Measurements from ENCODE around the gene GRIA1. TPM values are rescaled to one million over a fixed set of nuclear protein-coding genes. Genes with fewer than 3 reads are reported as not detected.

The GRIA1 gene
- total RNA-seq, 1 donor from 2014 or later: 3.3 TPM

- H3K4me1 ChIP-seq: peaks cover 5% of the 10 kb centered on the region
- no peak overlapping the region for H3K9ac ChIP-seq
- H2AFZ ChIP-seq (replicated peaks): no peak overlapping the region
- TF ChIP-seq EZH2 (IDR thresholded peaks at IDR 0.05): no peak
- no peak for TF ChIP-seq EZH2phosphoT487 (IDR thresholded peaks at IDR 0.05)
- TF ChIP-seq CTCF (IDR thresholded peaks at IDR 0.05): no peak
- H3K27me3 Mint-ChIP-seq (ENCODE audit: insufficient read depth, low read depth): no peaks in the 10 kb centered on the region
- H3K4me2 ChIP-seq: no peak overlapping the region
- no peaks in the 10 kb centered on the region for H4K20me1 ChIP-seq (ENCODE audit: low read depth)
- no peaks in the 10 kb centered on the region for H3K9me3 Mint-ChIP-seq
- H3K36me3 Mint-ChIP-seq: peaks cover 6% of the 10 kb centered on the region
- H3K9me3 ChIP-seq (ENCODE audit: low read depth): no peaks in the 10 kb centered on the region
- H3K4me3 Mint-ChIP-seq: no peak overlapping the region
- H3K79me2 ChIP-seq (ENCODE audit: low read depth): no peaks in the 10 kb centered on the region
- no peaks in the 10 kb centered on the region for H3K36me3 ChIP-seq
- no peaks in the 10 kb centered on the region for H3K27me3 ChIP-seq
- H3K4me3 ChIP-seq: no peak overlapping the region
- DNase-seq (ENCODE audit: low spot score): no peak
- peak overlapping the region; percentile 15 for H3K27ac Mint-ChIP-seq
- H3F3A ChIP-seq (ENCODE audit: low read depth): peaks cover 4% of the 10 kb centered on the region
- H3K4me1 Mint-ChIP-seq: peaks cover 22% of the 10 kb centered on the region
- H3K27ac ChIP-seq: no peak overlapping the region
These were observed 101.6 kb downstream of the GRIA1 start for GRCh38 chr5:153592081-153592480.

- Mint-ChIP-seq H3K27me3 (ENCODE audit: insufficient read depth, low read depth) (no peaks in the 10 kb centered on the region), H3K4me1 (peaks cover 25% of the 10 kb centered on the region), H3K9me3 (no peaks in the 10 kb centered on the region), H3K4me3 (no peak overlapping the region), H3K27ac (no peak overlapping the region), H3K36me3 (peaks cover 6% of the 10 kb centered on the region)
- Histone ChIP-seq H3K4me3 (no peak overlapping the region), H3K27me3 (no peaks in the 10 kb centered on the region), H3K36me3 (no peaks in the 10 kb centered on the region), H3K27ac (no peak overlapping the region), H3F3A (ENCODE audit: low read depth) (peaks cover 4% of the 10 kb centered on the region), H3K79me2 (ENCODE audit: low read depth) (no peaks in the 10 kb centered on the region), H3K4me2 (no peak overlapping the region), H2AFZ (replicated peaks) (no peak overlapping the region), H3K4me1 (peaks cover 6% of the 10 kb centered on the region), H4K20me1 (ENCODE audit: low read depth) (no peaks in the 10 kb centered on the region), H3K9me3 (ENCODE audit: low read depth) (no peaks in the 10 kb centered on the region), H3K9ac (no peak overlapping the region)
- TF ChIP-seq CTCF (IDR thresholded peaks at IDR 0.05) (no peak), EZH2 (IDR thresholded peaks at IDR 0.05) (no peak)
- DNase-seq (ENCODE audit: low spot score): no peak
These were observed 104.3 kb downstream of the GRIA1 start for GRCh38 chr5:153594785-153595184.

GRCh38 chr5:153598099-153598498, 107.6 kb downstream of the GRIA1 start:
- no peak for DNase-seq (ENCODE audit: low spot score)
- Histone ChIP-seq H3K27ac (no peak overlapping the region), H3K9me3 (ENCODE audit: low read depth) (no peaks in the 10 kb centered on the region), H3K79me2 (ENCODE audit: low read depth) (no peaks in the 10 kb centered on the region), H3K9ac (no peak overlapping the region), H2AFZ (replicated peaks) (no peak overlapping the region), H3K27me3 (no peaks in the 10 kb centered on the region), H3K36me3 (no peaks in the 10 kb centered on the region), H4K20me1 (ENCODE audit: low read depth) (no peaks in the 10 kb centered on the region), H3F3A (ENCODE audit: low read depth) (peaks cover 4% of the 10 kb centered on the region), H3K4me3 (no peak overlapping the region), H3K4me1 (peaks cover 6% of the 10 kb centered on the region), H3K4me2 (no peak overlapping the region)
- H3K4me3 Mint-ChIP-seq: no peak overlapping the region
- no peaks in the 10 kb centered on the region for H3K9me3 Mint-ChIP-seq
- peaks cover 2% of the 10 kb centered on the region for H3K27me3 Mint-ChIP-seq (ENCODE audit: insufficient read depth, low read depth)
- TF ChIP-seq CTCF (IDR thresholded peaks at IDR 0.05) (no peak), EZH2 (IDR thresholded peaks at IDR 0.05) (no peak), EZH2phosphoT487 (IDR thresholded peaks at IDR 0.05) (no peak)
- peaks cover 3% of the 10 kb centered on the region for H3K36me3 Mint-ChIP-seq
- H3K4me1 Mint-ChIP-seq: peaks cover 9% of the 10 kb centered on the region
- H3K27ac Mint-ChIP-seq: no peak overlapping the region

Data from neural progenitor cell (in vitro differentiated cells).